K562 (cell line): ENCODE data around the gene CITED1. TPM values are rescaled to one million over a fixed set of nuclear protein-coding genes. Genes with fewer than 3 reads are reported as not detected.

Experiments
- ATAC-seq: fragments of 200-7000 bp; cut with Tn5 transposase; 3 replicates; pipeline ENCODE4 v1.9.1; 2020; ENCODE audit warnings: moderate library complexity
- BruUV-seq: library from RNA; stranded (reverse); fragments of 400-500 nt; replicated peaks from 2 replicates; lab custom pipeline; 2021; lab: Mats Ljungman, UMichigan
- CTCF ChIA-PET: fragments of 300-600 bp; formaldehyde crosslinking; extraction: SDS; loops from one replicate; lab custom pipeline; 2021; ENCODE audit warnings: low intra/inter-chr PET ratio; lab: Yijun Ruan, JAX
- POLR2A ChIA-PET: fragments of 300-600, 350-650 bp; sonication (Branson Sonifier 250); formaldehyde crosslinking; extraction: SDS; loops from one replicate; lab custom pipeline; 2021; ENCODE audit warnings: antibody characterized with exemption, inconsistent platforms; lab: Yijun Ruan, JAX
- DNase-seq, 4 experiments: peaks; one replicate each; pipeline versions ENCODE4 v3.0.0 to v3.0.0-alpha.2; 2011 to 2018; ENCODE audit warnings: low spot score in 3 of 4, mixed read lengths in 3 of 4; ENCODE audit errors: extremely low read depth in 1 of 4
- FAIRE-seq: peaks from 2 replicates; lab custom pipeline; 2011; peaks lifted over from hg19 to GRCh38; lab: Jason Lieb, UNC
- H2AFZ ChIP-seq: 2 replicates; pipeline ENCODE4 v1.6.0; 2011; ENCODE audit warnings: low read depth, low read length, control low read depth, inconsistent platforms
- H3K27ac ChIP-seq: fragments of 200-600 bp; 3 replicates; pipeline ENCODE4 v1.8.0; 2011; ENCODE audit warnings: low read depth, mild to moderate bottlenecking, control low read depth, inconsistent platforms, low read length, moderate library complexity, mixed read lengths; ENCODE audit errors: extremely low read depth
- H3K27me3 ChIP-seq, 2 experiments: fragments of 300-600 bp in 1 of 2; 2 replicates in 1 of 2; 3 replicates in 1 of 2; pipeline versions ENCODE4 v1.6.0 to v1.8.0; 2011; ENCODE audit warnings: inconsistent platforms in 2 of 2, low read length in 2 of 2, mild to moderate bottlenecking in 1 of 2, mixed read lengths in 1 of 2, moderate library complexity in 1 of 2; ENCODE audit not compliant: control insufficient read depth in 2 of 2, insufficient read depth in 2 of 2
- H3K36me3 ChIP-seq: fragments of 300-600 bp; 3 replicates; pipeline ENCODE4 v1.8.0; 2011; ENCODE audit warnings: mild to moderate bottlenecking, low read length, inconsistent platforms; ENCODE audit not compliant: control insufficient read depth, insufficient read depth
- H3K4me1 ChIP-seq, 2 experiments: fragments of 200-600 bp in 1 of 2; replicated peaks in 1 of 2; 2 replicates in 1 of 2; 3 replicates in 1 of 2; pipeline versions ENCODE4 v1.5.1 to v1.8.0; 2011; ENCODE audit warnings: inconsistent platforms in 2 of 2, low read length in 2 of 2, mild to moderate bottlenecking in 1 of 2, mixed read lengths in 1 of 2, moderate library complexity in 1 of 2; ENCODE audit not compliant: control insufficient read depth in 2 of 2, insufficient read depth in 2 of 2
- H3K4me2 ChIP-seq: 2 replicates; pipeline ENCODE4 v1.6.1; 2011; ENCODE audit warnings: low read length, control low read depth, inconsistent platforms, mixed read lengths; ENCODE audit not compliant: insufficient read depth
- H3K4me3 ChIP-seq: fragments of 200-600 bp; sonication (generic), shearing (Covaris generic); 2 replicates; pipeline ENCODE4 v1.5.1; 2016; ENCODE audit warnings: control low read depth, inconsistent platforms
- H3K79me2 ChIP-seq: fragments of 200-600 bp; 3 replicates; pipeline ENCODE4 v1.8.0; 2011; ENCODE audit warnings: low read length, inconsistent platforms; ENCODE audit not compliant: control insufficient read depth, insufficient read depth
- H3K9ac ChIP-seq, 2 experiments: 2 replicates each; pipeline versions ENCODE4 v1.6.0 to v1.6.1; 2011; ENCODE audit warnings: low read depth in 2 of 2, low read length in 2 of 2, control low read depth in 1 of 2, inconsistent platforms in 1 of 2, mild to moderate bottlenecking in 1 of 2, mixed read lengths in 1 of 2; ENCODE audit not compliant: insufficient read depth in 1 of 2
- H3K9me1 ChIP-seq: one replicate; pipeline ENCODE4 v1.6.0; 2011; ENCODE audit warnings: inconsistent platforms, mild to moderate bottlenecking, low read length, moderate library complexity; ENCODE audit not compliant: control insufficient read depth, insufficient read depth
- H3K9me3 ChIP-seq: replicated peaks from 2 replicates; pipeline ENCODE4 v1.5.1; 2011; ENCODE audit warnings: low read depth, low read length, inconsistent platforms; ENCODE audit not compliant: control insufficient read depth, insufficient read depth
- H4K20me1 ChIP-seq: replicated peaks from 2 replicates; pipeline ENCODE4 v1.6.1; 2011; ENCODE audit warnings: low read length, inconsistent platforms, mixed read lengths; ENCODE audit not compliant: control insufficient read depth, insufficient read depth
- CGGBP1 ChIP-seq: fragments of 250-450 bp; sonication (Bioruptor Pico); IDR thresholded peaks from 2 replicates; pipeline ENCODE4 v1.9.0; 2021; ENCODE audit warnings: mild to moderate bottlenecking
- PBX2 ChIP-seq, 2 experiments: IDR thresholded peaks in 1 of 2; conservative IDR thresholded peaks in 1 of 2; 2 replicates each; pipeline ENCODE4 v1.6.1; 2016; ENCODE audit warnings: low read depth in 2 of 2, mild to moderate bottlenecking in 1 of 2, missing compliant biosample characterization in 1 of 2, missing genetic modification characterization in 1 of 2, moderate library complexity in 1 of 2
- RBFOX2 ChIP-seq: fragments of 200-400 bp; formaldehyde crosslinking; IDR thresholded peaks from 2 replicates; pipeline ENCODE4 v1.6.1; 2017; ENCODE audit warnings: low read depth, mild to moderate bottlenecking, low read length, moderate library complexity
- WGBS: fragments of 100-300 bp; shearing (Covaris generic); methylation state at CpG from one replicate; pipeline ENCODE4 v1.1.6; 2016; ENCODE audit warnings: low coverage, mixed read lengths; ENCODE audit not compliant: insufficient coverage; ENCODE audit errors: missing lambda C conversion rate; 5-methylcytosine and 5-hydroxymethylcytosine counted together
- in situ Hi-C: fragments of 300-500 bp; cut with MboI; formaldehyde crosslinking; loops from 4 replicates; pipeline ENCODE4 v1.15.0; 2018; ENCODE audit warnings: inconsistent platforms, mixed read lengths
- intact Hi-C: fragments of 100-400 bp; cut with micrococcal nuclease; formaldehyde crosslinking; loops from 2 replicates; pipeline ENCODE4 v1.14.2; 2022
- polyA plus RNA-seq, 8 experiments: library from polyadenylated mRNA; depleted of rRNA in 4 of 8; stranded (reverse) in 5 of 8; unstranded in 3 of 8; fragments of >200 nt; fragmentation: Nextera tagmentation in 2 of 8; fragmentation: Illumina TruSeq in 1 of 8; extraction: Ambion mirVana in 2 of 8; extraction: Trizol in 1 of 8; gene quantifications; 2 replicates each; pipeline versions ENCODE4 v1.2.1 to v1.2.3, GENCODE V29; 2011 to 2014; ENCODE audit warnings: inconsistent platforms in 1 of 8, missing spikeins in 1 of 8
- total RNA-seq, 7 experiments: library from RNA; depleted of rRNA in 6 of 7; stranded (reverse); fragments of >200 nt in 6 of 7; fragmentation: Illumina TruSeq in 2 of 7; extraction: Trizol in 2 of 7; gene quantifications; 2 replicates each; pipeline versions ENCODE4 v1.2.1 to v1.2.3, GENCODE V29; 2011 to 2021; ENCODE audit warnings: low replicate concordance in 1 of 7
- TF ChIP-seq, protein P1 (sequence below): fragments of 250-450 bp; sonication (Bioruptor Pico); IDR thresholded peaks from 2 replicates; pipeline ENCODE4 v1.8.0; 2021; ENCODE audit warnings: borderline replicate concordance, mild to moderate bottlenecking, moderate library complexity; ENCODE audit not compliant: poor library complexity, severe bottlenecking

Gene CITED1
- total and polyA plus RNA-seq, 9 of the 15 experiments (the other 6 are each of a cell fraction or from before 2014, with no cell fraction given): 0.56 to 5.8 (median 4.2) TPM

GRCh38 chrX:72268597-72269365, 36.9 kb downstream of the CITED1 start:
- POLR2A ChIA-PET: interaction anchor here (0.7 to 3.4 kb wide), 4 partner anchors 8 to 14 kb away, joined by 4 to 34 read pairs (median 6); partner anchors contain the start of gene RPS4X
- H4K20me1 ChIP-seq: peaks cover 6% of the 10 kb centered on the region; the same call in 1 of the 2 replicates
- no peak overlapping the region for H3K4me3 ChIP-seq
- no peak for ATAC-seq
- H3K36me3 ChIP-seq: peaks cover 64% of the 10 kb centered on the region
- H3K4me1 ChIP-seq: no peaks in the 10 kb centered on the region; a peak in 2 of 5 replicates
- H3K27me3 ChIP-seq: no peaks in the 10 kb centered on the region
- WGBS: 100% methylated on average over 2 of the region's 2 CpGs
- intact Hi-C loops (no loop called here), in situ Hi-C loops (no loop called here)
- no TSS peak for BruUV-seq
- no peak for TF ChIP-seq CGGBP1 (CRISPR knock-in tag)
- TF ChIP-seq, protein P1, sequence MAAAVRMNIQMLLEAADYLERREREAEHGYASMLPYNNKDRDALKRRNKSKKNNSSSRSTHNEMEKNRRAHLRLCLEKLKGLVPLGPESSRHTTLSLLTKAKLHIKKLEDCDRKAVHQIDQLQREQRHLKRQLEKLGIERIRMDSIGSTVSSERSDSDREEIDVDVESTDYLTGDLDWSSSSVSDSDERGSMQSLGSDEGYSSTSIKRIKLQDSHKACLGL (CRISPR knock-in tag): no peak
- TF ChIP-seq RBFOX2: 0 out of 2 replicates have a peak, but pooled peaks have one; percentile 6
- TF ChIP-seq PBX2 (CRISPR knock-in tag; IDR thresholded peaks at IDR 0.05; ENCODE audit: low read depth): no peak
- no peak for TF ChIP-seq PBX2 (tag; conservative IDR thresholded peaks at IDR 0.05; ENCODE audit: low read depth)
- no peak overlapping the region for H3K4me2 ChIP-seq
- no peak for FAIRE-seq
- no peak overlapping the region for H3K9ac ChIP-seq
- peaks cover 12% of the 10 kb centered on the region for H3K79me2 ChIP-seq
- no peak overlapping the region for H2AFZ ChIP-seq
- no peaks in the 10 kb centered on the region for H3K9me1 ChIP-seq
- no peaks in the 10 kb centered on the region for H3K9me3 ChIP-seq
- CTCF ChIA-PET: no interaction called here
- H3K27ac ChIP-seq: no peak overlapping the region
- no peak for DNase-seq
